Body of pancreas (tissue), 4 donors: ENCODE data around the gene CCDC124.

Experiments
- POLR2A ChIP-seq, 3 donors: fragments of 450-650 bp; IDR thresholded peaks; one replicate each; pipeline ENCODE4 v1.6.1; 2016; ENCODE audit warnings: antibody characterized with exemption in 3 of 3, mild to moderate bottlenecking in 2 of 3
- TF ChIP-seq, protein P1 (sequence below), 7 experiments: fragments of 450-650 bp in 4 of 7; fragments of 200-600 bp in 3 of 7; sonication (generic) in 3 of 7; IDR thresholded peaks; one replicate each; pipeline ENCODE4 v1.5.1; 2016 to 2019; ENCODE audit warnings: antibody characterized with exemption in 7 of 7

GRCh38 chr19:17974551-17974950 lies 41.7 kb downstream of the CCDC124 start:
- TF ChIP-seq, protein P1, sequence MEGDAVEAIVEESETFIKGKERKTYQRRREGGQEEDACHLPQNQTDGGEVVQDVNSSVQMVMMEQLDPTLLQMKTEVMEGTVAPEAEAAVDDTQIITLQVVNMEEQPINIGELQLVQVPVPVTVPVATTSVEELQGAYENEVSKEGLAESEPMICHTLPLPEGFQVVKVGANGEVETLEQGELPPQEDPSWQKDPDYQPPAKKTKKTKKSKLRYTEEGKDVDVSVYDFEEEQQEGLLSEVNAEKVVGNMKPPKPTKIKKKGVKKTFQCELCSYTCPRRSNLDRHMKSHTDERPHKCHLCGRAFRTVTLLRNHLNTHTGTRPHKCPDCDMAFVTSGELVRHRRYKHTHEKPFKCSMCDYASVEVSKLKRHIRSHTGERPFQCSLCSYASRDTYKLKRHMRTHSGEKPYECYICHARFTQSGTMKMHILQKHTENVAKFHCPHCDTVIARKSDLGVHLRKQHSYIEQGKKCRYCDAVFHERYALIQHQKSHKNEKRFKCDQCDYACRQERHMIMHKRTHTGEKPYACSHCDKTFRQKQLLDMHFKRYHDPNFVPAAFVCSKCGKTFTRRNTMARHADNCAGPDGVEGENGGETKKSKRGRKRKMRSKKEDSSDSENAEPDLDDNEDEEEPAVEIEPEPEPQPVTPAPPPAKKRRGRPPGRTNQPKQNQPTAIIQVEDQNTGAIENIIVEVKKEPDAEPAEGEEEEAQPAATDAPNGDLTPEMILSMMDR (IDR thresholded peaks at IDR 0.05): no peak
- no peak for TF ChIP-seq POLR2A (IDR thresholded peaks at IDR 0.05)
